ENCODE measurements around the gene DLD. TPM values are rescaled to one million over a fixed set of nuclear protein-coding genes. Genes with fewer than 3 reads are reported as not detected.

Gene DLD
- total and polyA plus RNA-seq, 4 donors = 48.8 to 69.4 (median 53.8) TPM

- Histone ChIP-seq H3K4me1 (ENCODE audit: control insufficient read depth in 1 of 2, insufficient read depth in 2 of 2, low read length in 2 of 2) (no peaks in the 10 kb centered on the region), H3K4me3 (ENCODE audit: low read length in 2 of 2) (no peak overlapping the region), H3K27ac (ENCODE audit: low read depth in 1 of 2, low read length in 2 of 2) (no peak overlapping the region), H3K27me3 (ENCODE audit: control insufficient read depth in 1 of 2, insufficient read depth in 2 of 2, low read length in 1 of 2) (no peaks in the 10 kb centered on the region), H3K36me3 (ENCODE audit: control insufficient read depth in 1 of 2, insufficient read depth in 2 of 2, low read length in 1 of 2) (no peaks in the 10 kb centered on the region), H3K9me3 (ENCODE audit: control insufficient read depth, low read length) (no peaks in the 10 kb centered on the region)
- 89 to 96% methylated on average over 1 of the region's 1 CpG for WGBS, 2 donors
- ATAC-seq (ENCODE audit: low FRiP score) = no peak
- intact Hi-C loops (cut with DNase I) = no loop called here
- DNase-seq = no peak
Observed at GRCh38 chr7:107865956-107866775, 24.8 kb upstream of the DLD start.

DNA sequence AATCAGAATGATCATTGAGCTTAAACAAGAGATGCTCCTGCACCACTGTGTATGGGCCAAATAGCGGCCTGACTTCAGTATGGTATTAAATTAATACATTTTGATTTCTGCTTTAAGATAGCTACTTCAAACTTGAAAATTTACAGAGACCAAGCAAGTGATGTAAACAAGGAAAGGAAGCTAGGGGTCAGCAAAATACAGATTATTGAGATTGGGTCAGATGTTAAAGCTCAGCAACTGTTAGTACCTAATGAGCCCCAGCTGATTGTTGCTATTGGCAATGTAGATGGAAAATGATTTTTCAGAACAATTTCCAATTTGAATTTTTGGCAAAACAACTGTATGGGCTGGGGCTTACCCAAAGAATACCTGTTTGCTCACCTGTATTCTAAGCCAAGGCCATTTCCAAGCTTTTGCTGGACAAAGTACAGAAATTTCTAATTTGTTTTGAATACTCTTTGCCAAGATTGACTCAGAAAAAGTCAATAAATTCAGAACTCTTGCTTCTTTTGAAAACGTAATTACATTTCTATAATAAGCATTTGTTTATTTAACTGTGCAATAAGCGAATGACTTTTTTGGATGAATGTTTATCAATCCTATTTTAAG, 23.0 kb upstream of the DLD start:
- DNase-seq = no peak
- Histone ChIP-seq H3K4me3 (ENCODE audit: low read length in 2 of 2) (no peak overlapping the region), H3K27ac (ENCODE audit: low read depth in 1 of 2, low read length in 2 of 2) (no peak overlapping the region), H3K9me3 (ENCODE audit: control insufficient read depth, low read length) (no peaks in the 10 kb centered on the region), H3K4me1 (ENCODE audit: control insufficient read depth in 1 of 2, insufficient read depth in 2 of 2, low read length in 2 of 2) (no peaks in the 10 kb centered on the region), H3K36me3 (ENCODE audit: control insufficient read depth in 1 of 2, insufficient read depth in 2 of 2, low read length in 1 of 2) (no peaks in the 10 kb centered on the region), H3K27me3 (ENCODE audit: control insufficient read depth in 1 of 2, insufficient read depth in 2 of 2, low read length in 1 of 2) (no peaks in the 10 kb centered on the region)
- no peak for ATAC-seq (ENCODE audit: low FRiP score)
- intact Hi-C loops (cut with DNase I) = no loop called here
- WGBS, 2 donors = 51 to 54% methylated on average over 3 of the region's 3 CpGs

DNA sequence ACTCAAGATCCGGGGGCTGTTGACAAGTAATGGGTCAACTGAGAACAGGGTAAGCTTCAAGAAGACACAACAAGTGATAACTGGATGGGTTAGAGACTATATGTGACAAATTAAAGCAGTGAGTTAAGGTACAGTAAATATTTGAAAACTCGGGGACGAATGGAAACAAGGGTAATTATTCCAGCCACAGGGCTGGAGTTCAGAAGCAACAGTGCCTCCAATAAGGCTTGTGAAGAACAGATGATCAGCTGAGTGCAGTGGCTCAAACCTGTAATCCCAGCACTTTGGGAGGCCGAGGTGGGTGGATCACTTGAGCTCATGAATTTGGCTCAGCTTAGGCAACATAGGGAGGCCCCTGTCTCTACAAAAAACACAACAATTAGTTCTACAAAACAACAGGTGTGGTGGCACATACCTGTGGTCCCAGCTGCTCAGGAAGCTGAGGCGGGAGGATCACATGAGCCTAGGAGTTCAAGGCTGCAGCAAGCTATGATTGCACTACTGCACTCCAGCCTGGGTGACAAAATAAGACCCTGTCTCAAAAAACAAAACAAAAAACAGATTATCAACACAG, 20.5 kb upstream of the DLD start:
- no peaks in the 10 kb centered on the region for H3K4me1 ChIP-seq (ENCODE audit: control insufficient read depth in 1 of 2, insufficient read depth in 2 of 2, low read length in 2 of 2)
- no peaks in the 10 kb centered on the region for H3K27me3 ChIP-seq (ENCODE audit: control insufficient read depth in 1 of 2, insufficient read depth in 2 of 2, low read length in 1 of 2)
- intact Hi-C loops (cut with DNase I) = loop anchor here (10.0 kb wide), 3 partner anchors 126 to 406 kb away; partner anchors contain the start of gene CBLL1 (in 1 of the 2)
- H3K27ac ChIP-seq (ENCODE audit: low read depth in 1 of 2, low read length in 2 of 2) = no peak overlapping the region
- no peak overlapping the region for H3K4me3 ChIP-seq (ENCODE audit: low read length in 2 of 2)
- ATAC-seq (ENCODE audit: low FRiP score) (no peak), DNase-seq (no peak)
- H3K36me3 ChIP-seq (ENCODE audit: control insufficient read depth in 1 of 2, insufficient read depth in 2 of 2, low read length in 1 of 2) = no peaks in the 10 kb centered on the region
- 81 to 83% methylated on average over 5 of the region's 5 CpGs for WGBS, 2 donors
- no peaks in the 10 kb centered on the region for H3K9me3 ChIP-seq (ENCODE audit: control insufficient read depth, low read length)

DNA sequence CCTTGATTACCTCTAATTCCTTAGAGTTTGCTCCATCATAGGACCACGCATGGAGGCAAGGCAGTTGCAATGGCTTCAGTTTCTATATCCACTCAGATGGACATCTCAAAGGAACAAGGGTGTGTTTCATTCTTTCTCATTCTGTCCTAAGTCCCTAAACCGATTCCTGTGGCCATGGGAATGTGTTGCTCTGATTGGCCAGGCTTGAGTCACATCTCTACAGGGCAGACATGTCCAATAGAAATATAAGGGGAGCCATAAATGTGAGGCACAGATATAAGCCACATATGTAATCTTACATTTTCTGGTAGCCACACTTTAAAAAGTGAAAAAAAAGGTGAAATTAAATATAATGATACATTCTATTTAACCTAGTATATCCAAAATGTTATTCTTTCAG, 16.9 kb upstream of the DLD start:
- 80 to 90% methylated on average over 2 of the region's 2 CpGs for WGBS, 2 donors

GRCh38 chr7:107874605-107875446, 16.2 kb upstream of the DLD start:
- H3K27ac ChIP-seq (ENCODE audit: low read depth in 1 of 2, low read length in 2 of 2) = no peak overlapping the region
- no peak overlapping the region for H3K4me3 ChIP-seq (ENCODE audit: low read length in 2 of 2)
- H3K36me3 ChIP-seq (ENCODE audit: control insufficient read depth in 1 of 2, insufficient read depth in 2 of 2, low read length in 1 of 2) = no peaks in the 10 kb centered on the region
- no peaks in the 10 kb centered on the region for H3K4me1 ChIP-seq (ENCODE audit: control insufficient read depth in 1 of 2, insufficient read depth in 2 of 2, low read length in 2 of 2)
- no peaks in the 10 kb centered on the region for H3K27me3 ChIP-seq (ENCODE audit: control insufficient read depth in 1 of 2, insufficient read depth in 2 of 2, low read length in 1 of 2)
- WGBS, 2 donors = 23 to 26% methylated on average over 6 of the region's 6 CpGs
- no peaks in the 10 kb centered on the region for H3K9me3 ChIP-seq (ENCODE audit: control insufficient read depth, low read length)
- ATAC-seq (ENCODE audit: low FRiP score) (peak; percentile 83), DNase-seq (no peak)
- intact Hi-C loops (cut with DNase I) = loop anchor here (5.0 to 10.0 kb wide), 6 partner anchors 130 to 413 kb away; partner anchors contain the start of gene CBLL1 (in 2 of the 2)

More for the DNA sequence above, 16.9 kb upstream of the DLD start:
- no peaks in the 10 kb centered on the region for H3K9me3 ChIP-seq (ENCODE audit: control insufficient read depth, low read length)
- H3K27me3 ChIP-seq (ENCODE audit: control insufficient read depth in 1 of 2, insufficient read depth in 2 of 2, low read length in 1 of 2) = no peaks in the 10 kb centered on the region
- no peak for DNase-seq
- H3K36me3 ChIP-seq (ENCODE audit: control insufficient read depth in 1 of 2, insufficient read depth in 2 of 2, low read length in 1 of 2) = no peaks in the 10 kb centered on the region
- intact Hi-C loops (cut with DNase I) = loop anchor here (10.0 kb wide), 3 partner anchors 129 to 409 kb away; partner anchors contain the start of gene CBLL1 (in 1 of the 2)
- no peaks in the 10 kb centered on the region for H3K4me1 ChIP-seq (ENCODE audit: control insufficient read depth in 1 of 2, insufficient read depth in 2 of 2, low read length in 2 of 2)
- no peak overlapping the region for H3K27ac ChIP-seq (ENCODE audit: low read depth in 1 of 2, low read length in 2 of 2)
- H3K4me3 ChIP-seq (ENCODE audit: low read length in 2 of 2) = no peak overlapping the region
- no peak for ATAC-seq (ENCODE audit: low FRiP score)

GRCh38 chr7:107876916-107877315, 14.1 kb upstream of the DLD start:
- DNase-seq (no peak), ATAC-seq (ENCODE audit: low FRiP score) (no peak)
- WGBS, 2 donors = 63 to 66% methylated on average over 2 of the region's 2 CpGs
- intact Hi-C loops (cut with DNase I) = loop anchor here (5.0 to 10.0 kb wide), 6 partner anchors 132 to 415 kb away; partner anchors contain the start of gene CBLL1 (in 2 of the 2)
- no peaks in the 10 kb centered on the region for H3K36me3 ChIP-seq (ENCODE audit: control insufficient read depth in 1 of 2, insufficient read depth in 2 of 2, low read length in 1 of 2)
- H3K4me1 ChIP-seq (ENCODE audit: control insufficient read depth in 1 of 2, insufficient read depth in 2 of 2, low read length in 2 of 2) = no peaks in the 10 kb centered on the region
- no peak overlapping the region for H3K27ac ChIP-seq (ENCODE audit: low read depth in 1 of 2, low read length in 2 of 2)
- H3K9me3 ChIP-seq (ENCODE audit: control insufficient read depth, low read length) = no peaks in the 10 kb centered on the region
- H3K27me3 ChIP-seq (ENCODE audit: control insufficient read depth in 1 of 2, insufficient read depth in 2 of 2, low read length in 1 of 2) = no peaks in the 10 kb centered on the region
- H3K4me3 ChIP-seq (ENCODE audit: low read length in 2 of 2) = no peak overlapping the region

- H3K4me1 ChIP-seq (ENCODE audit: control insufficient read depth in 1 of 2, insufficient read depth in 2 of 2, low read length in 2 of 2) = no peaks in the 10 kb centered on the region
- ATAC-seq (ENCODE audit: low FRiP score) (no peak), DNase-seq (no peak)
- intact Hi-C loops (cut with DNase I) = loop anchor here (5.0 to 10.0 kb wide), 6 partner anchors 133 to 416 kb away; partner anchors contain the start of gene CBLL1 (in 2 of the 2)
- H3K27me3 ChIP-seq (ENCODE audit: control insufficient read depth in 1 of 2, insufficient read depth in 2 of 2, low read length in 1 of 2) = no peaks in the 10 kb centered on the region
- 77 to 83% methylated on average over 5 of the region's 5 CpGs for WGBS, 2 donors
- H3K36me3 ChIP-seq (ENCODE audit: control insufficient read depth in 1 of 2, insufficient read depth in 2 of 2, low read length in 1 of 2) = no peaks in the 10 kb centered on the region
- no peak overlapping the region for H3K27ac ChIP-seq (ENCODE audit: low read depth in 1 of 2, low read length in 2 of 2)
- H3K9me3 ChIP-seq (ENCODE audit: control insufficient read depth, low read length) = no peaks in the 10 kb centered on the region
- no peak overlapping the region for H3K4me3 ChIP-seq (ENCODE audit: low read length in 2 of 2)
Observed at GRCh38 chr7:107877731-107878382, 13.1 kb upstream of the DLD start.

DNA sequence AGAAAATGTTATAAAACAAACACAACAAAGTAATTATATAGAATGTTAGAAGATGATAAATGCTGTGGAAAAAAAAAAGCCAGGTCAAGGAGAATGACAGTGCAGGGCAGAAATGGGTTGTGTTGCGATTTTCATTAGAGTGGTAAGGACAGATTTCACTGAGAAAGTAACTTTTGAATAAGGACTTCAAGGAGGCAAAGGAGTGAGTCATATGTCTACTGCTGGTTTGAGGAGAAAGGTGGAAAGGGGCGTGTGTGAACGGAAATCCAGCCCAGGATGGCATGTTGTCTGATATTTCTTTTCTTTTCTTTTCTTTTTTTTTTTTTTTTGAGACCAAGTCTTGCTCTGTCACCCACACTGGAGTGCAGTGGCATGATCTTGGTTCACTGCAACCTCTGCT, 12.3 kb upstream of the DLD start:
- no peaks in the 10 kb centered on the region for H3K4me1 ChIP-seq (ENCODE audit: control insufficient read depth in 1 of 2, insufficient read depth in 2 of 2, low read length in 2 of 2)

More for the DNA sequence above, 12.3 kb upstream of the DLD start:
- Histone ChIP-seq H3K27me3 (ENCODE audit: control insufficient read depth in 1 of 2, insufficient read depth in 2 of 2, low read length in 1 of 2) (no peaks in the 10 kb centered on the region), H3K27ac (ENCODE audit: low read depth in 1 of 2, low read length in 2 of 2) (no peak overlapping the region), H3K36me3 (ENCODE audit: control insufficient read depth in 1 of 2, insufficient read depth in 2 of 2, low read length in 1 of 2) (no peaks in the 10 kb centered on the region), H3K4me3 (ENCODE audit: low read length in 2 of 2) (no peak overlapping the region), H3K9me3 (ENCODE audit: control insufficient read depth, low read length) (no peaks in the 10 kb centered on the region)
- WGBS, 2 donors = 80 to 89% methylated on average over 3 of the region's 3 CpGs
- no peak for DNase-seq
- intact Hi-C loops (cut with DNase I) = loop anchor here (5.0 to 10.0 kb wide), 6 partner anchors 134 to 416 kb away; partner anchors contain the start of gene CBLL1 (in 2 of the 2)
- ATAC-seq (ENCODE audit: low FRiP score) = no peak

All from aorta (tissue), 5 donors.